ENCODE data around the gene LIAS. TPM values are rescaled to one million over a fixed set of nuclear protein-coding genes. Genes with fewer than 3 reads are reported as not detected.

LIAS gene
- total RNA-seq, 1 experiment from 2014 or later = 23.1 TPM

GRCh38 chr4:39446842-39447573, 11.8 kb upstream of the LIAS start (continued):
- TF ChIP-seq FOXP4 (CRISPR knock-in tag; IDR thresholded peaks at IDR 0.05) (no peak; the same call in 1 of the 2 replicates), TCF7 (CRISPR knock-in tag; IDR thresholded peaks at IDR 0.05; ENCODE audit: low read depth) (no peak), MLX (CRISPR knock-in tag; IDR thresholded peaks at IDR 0.05) (0 out of 2 replicates have a peak, but pooled peaks have one; percentile 68), ZNF532 (CRISPR knock-in tag; IDR thresholded peaks at IDR 0.05; ENCODE audit: borderline replicate concordance) (no peak; the same call in 1 of the 2 replicates), ELF4 (CRISPR knock-in tag; IDR thresholded peaks at IDR 0.05; ENCODE audit: low read depth) (no peak), RELA (CRISPR knock-in tag; IDR thresholded peaks at IDR 0.05; ENCODE audit: borderline replicate concordance) (peak; percentile 79), SOX15 (CRISPR knock-in tag; IDR thresholded peaks at IDR 0.05) (no peak), TEAD1 (CRISPR knock-in tag; IDR thresholded peaks at IDR 0.05) (peak; percentile 92), GTF2I (CRISPR knock-in tag; conservative IDR thresholded peaks at IDR 0.05) (no peak), ARID4B (CRISPR knock-in tag; IDR thresholded peaks at IDR 0.05; ENCODE audit: borderline replicate concordance) (peak; percentile 89), ZNF416 (CRISPR knock-in tag; IDR thresholded peaks at IDR 0.05) (0 out of 2 replicates have a peak, but pooled peaks have one; percentile 70), CREB1 (CRISPR knock-in tag; IDR thresholded peaks at IDR 0.05) (peak; percentile 53; the same call in 1 of the 2 replicates), NFE2L1 (CRISPR knock-in tag; IDR thresholded peaks at IDR 0.05) (no peak), CDX4 (CRISPR knock-in tag; IDR thresholded peaks at IDR 0.05; ENCODE audit: borderline replicate concordance) (no peak), E2F5 (CRISPR knock-in tag; IDR thresholded peaks at IDR 0.05) (peak; percentile 77; the same call in 1 of the 2 replicates), ZNF512 (CRISPR knock-in tag; IDR thresholded peaks at IDR 0.05; ENCODE audit: borderline replicate concordance) (no peak), MYBL2 (CRISPR knock-in tag; IDR thresholded peaks at IDR 0.05) (no peak), E2F1 (CRISPR knock-in tag; IDR thresholded peaks at IDR 0.05) (peak; percentile 73), CBFB (CRISPR knock-in tag; IDR thresholded peaks at IDR 0.05; ENCODE audit: low read depth) (peak; percentile 43), ZBTB21 (CRISPR knock-in tag; IDR thresholded peaks at IDR 0.05; ENCODE audit: borderline replicate concordance) (no peak; the same call in 1 of the 2 replicates)
